ENCODE measurements around the gene PSMD10.

Gene PSMD10

GRCh38 chrX:108081110-108081509 is 10.2 kb downstream of the PSMD10 start:
- TF ChIP-seq CTCF (IDR thresholded peaks at IDR 0.05; ENCODE audit: borderline replicate concordance, extremely low read depth, low read length, poor library complexity, severe bottlenecking) (no peak), EZH2 (IDR thresholded peaks at IDR 0.05; ENCODE audit: borderline replicate concordance, low read depth, low read length, severe bottlenecking) (no peak)
- Histone ChIP-seq H3K4me2 (ENCODE audit: insufficient read depth, low read length) (no peak overlapping the region), H3K79me2 (ENCODE audit: insufficient read depth, low read length) (no peaks in the 10 kb centered on the region), H4K20me1 (ENCODE audit: insufficient read depth, low read length) (no peaks in the 10 kb centered on the region), H2AFZ (ENCODE audit: low read depth, low read length) (no peak overlapping the region), H3K9me3 (ENCODE audit: insufficient read depth, low read length, severe bottlenecking) (no peaks in the 10 kb centered on the region), H3K9ac (ENCODE audit: low read depth, low read length) (no peak overlapping the region), H3K27me3 (ENCODE audit: insufficient read depth, low read length, poor library complexity) (no peaks in the 10 kb centered on the region), H3K4me3 (ENCODE audit: low read depth in 1 of 2, low read length in 2 of 2) (no peak overlapping the region), H3K27ac (ENCODE audit: low read length) (no peak overlapping the region), H3K36me3 (ENCODE audit: insufficient read depth, low read length) (peaks cover 10% of the 10 kb centered on the region), H3K4me1 (ENCODE audit: insufficient read depth, low read length) (no peaks in the 10 kb centered on the region)
- ATAC-seq (ENCODE audit: insufficient read depth, low read depth) (no peak), DNase-seq (no peak)

- Histone ChIP-seq H2AFZ (ENCODE audit: low read depth, low read length) (no peak overlapping the region), H4K20me1 (ENCODE audit: insufficient read depth, low read length) (no peaks in the 10 kb centered on the region), H3K36me3 (ENCODE audit: insufficient read depth, low read length) (no peaks in the 10 kb centered on the region), H3K27me3 (ENCODE audit: insufficient read depth, low read length, poor library complexity) (no peaks in the 10 kb centered on the region), H3K4me2 (ENCODE audit: insufficient read depth, low read length) (no peak overlapping the region), H3K9ac (ENCODE audit: low read depth, low read length) (no peak overlapping the region), H3K4me3 (ENCODE audit: low read depth in 1 of 2, low read length in 2 of 2) (no peak overlapping the region), H3K79me2 (ENCODE audit: insufficient read depth, low read length) (no peaks in the 10 kb centered on the region), H3K9me3 (ENCODE audit: insufficient read depth, low read length, severe bottlenecking) (no peaks in the 10 kb centered on the region), H3K27ac (ENCODE audit: low read length) (no peak overlapping the region), H3K4me1 (ENCODE audit: insufficient read depth, low read length) (no peaks in the 10 kb centered on the region)
- DNase-seq: no peak
- TF ChIP-seq EZH2 (IDR thresholded peaks at IDR 0.05; ENCODE audit: borderline replicate concordance, low read depth, low read length, severe bottlenecking): no peak
- no peak for TF ChIP-seq CTCF (IDR thresholded peaks at IDR 0.05; ENCODE audit: borderline replicate concordance, extremely low read depth, low read length, poor library complexity, severe bottlenecking)
- no peak for ATAC-seq (ENCODE audit: insufficient read depth, low read depth)
Measured at GRCh38 chrX:108072746-108073145, 18.6 kb downstream of the PSMD10 start.

GRCh38 chrX:108071578-108071977 is 19.8 kb downstream of the PSMD10 start:
- H3K9me3 ChIP-seq (ENCODE audit: insufficient read depth, low read length, severe bottlenecking): no peaks in the 10 kb centered on the region
- H3K27ac ChIP-seq (ENCODE audit: low read length): no peak overlapping the region
- H3K9ac ChIP-seq (ENCODE audit: low read depth, low read length): no peak overlapping the region
- H3K4me3 ChIP-seq (ENCODE audit: low read depth in 1 of 2, low read length in 2 of 2): no peak overlapping the region
- H3K4me2 ChIP-seq (ENCODE audit: insufficient read depth, low read length): no peak overlapping the region
- H3K79me2 ChIP-seq (ENCODE audit: insufficient read depth, low read length): no peaks in the 10 kb centered on the region
- H3K36me3 ChIP-seq (ENCODE audit: insufficient read depth, low read length): no peaks in the 10 kb centered on the region
- H3K27me3 ChIP-seq (ENCODE audit: insufficient read depth, low read length, poor library complexity): no peaks in the 10 kb centered on the region
- DNase-seq (no peak), ATAC-seq (ENCODE audit: insufficient read depth, low read depth) (no peak)
- H3K4me1 ChIP-seq (ENCODE audit: insufficient read depth, low read length): no peaks in the 10 kb centered on the region
- no peaks in the 10 kb centered on the region for H4K20me1 ChIP-seq (ENCODE audit: insufficient read depth, low read length)
- H2AFZ ChIP-seq (ENCODE audit: low read depth, low read length): no peak overlapping the region
- no peak for TF ChIP-seq CTCF (IDR thresholded peaks at IDR 0.05; ENCODE audit: borderline replicate concordance, extremely low read depth, low read length, poor library complexity, severe bottlenecking)

- no peaks in the 10 kb centered on the region for H3K36me3 ChIP-seq (ENCODE audit: insufficient read depth, low read length)
- no peak for DNase-seq
Measured at GRCh38 chrX:108070891-108071290, 20.5 kb downstream of the PSMD10 start.

More at GRCh38 chrX:108070891-108071290, 20.5 kb downstream of the PSMD10 start:
- Histone ChIP-seq H3K79me2 (ENCODE audit: insufficient read depth, low read length) (no peaks in the 10 kb centered on the region), H2AFZ (ENCODE audit: low read depth, low read length) (no peak overlapping the region), H4K20me1 (ENCODE audit: insufficient read depth, low read length) (no peaks in the 10 kb centered on the region), H3K4me1 (ENCODE audit: insufficient read depth, low read length) (no peaks in the 10 kb centered on the region), H3K27ac (ENCODE audit: low read length) (no peak overlapping the region), H3K27me3 (ENCODE audit: insufficient read depth, low read length, poor library complexity) (no peaks in the 10 kb centered on the region), H3K9ac (ENCODE audit: low read depth, low read length) (no peak overlapping the region), H3K4me3 (ENCODE audit: low read depth in 1 of 2, low read length in 2 of 2) (no peak overlapping the region), H3K9me3 (ENCODE audit: insufficient read depth, low read length, severe bottlenecking) (no peaks in the 10 kb centered on the region), H3K4me2 (ENCODE audit: insufficient read depth, low read length) (no peak overlapping the region)
- no peak for ATAC-seq (ENCODE audit: insufficient read depth, low read depth)
- no peak for TF ChIP-seq EZH2 (IDR thresholded peaks at IDR 0.05; ENCODE audit: borderline replicate concordance, low read depth, low read length, severe bottlenecking)
- no peak for TF ChIP-seq CTCF (IDR thresholded peaks at IDR 0.05; ENCODE audit: borderline replicate concordance, extremely low read depth, low read length, poor library complexity, severe bottlenecking)
